Stimulated activated CD4-positive, alpha-beta T cell treated with anti-CD3 and anti-CD28 coated beads, Interleukin-1b, Interleukin-23, amount 100 ng/mL, for 1 hour (primary cell): Measurements from ENCODE around the gene CAD.
A peak's percentile ranks its signal among the peaks of the same experiment; 100 is the strongest.
"Not testable (repeated sequence)": the region's sequence is repeated elsewhere in the genome, so short reads cannot be mapped to it uniquely, and the experiment has no call there.

Experiments used
- DNase-seq, 2 donors: peaks; one replicate each; pipeline ENCODE4 v3.0.0-alpha.2; 2020; ENCODE audit warnings: low read depth in 2 of 2

Gene CAD

DNA sequence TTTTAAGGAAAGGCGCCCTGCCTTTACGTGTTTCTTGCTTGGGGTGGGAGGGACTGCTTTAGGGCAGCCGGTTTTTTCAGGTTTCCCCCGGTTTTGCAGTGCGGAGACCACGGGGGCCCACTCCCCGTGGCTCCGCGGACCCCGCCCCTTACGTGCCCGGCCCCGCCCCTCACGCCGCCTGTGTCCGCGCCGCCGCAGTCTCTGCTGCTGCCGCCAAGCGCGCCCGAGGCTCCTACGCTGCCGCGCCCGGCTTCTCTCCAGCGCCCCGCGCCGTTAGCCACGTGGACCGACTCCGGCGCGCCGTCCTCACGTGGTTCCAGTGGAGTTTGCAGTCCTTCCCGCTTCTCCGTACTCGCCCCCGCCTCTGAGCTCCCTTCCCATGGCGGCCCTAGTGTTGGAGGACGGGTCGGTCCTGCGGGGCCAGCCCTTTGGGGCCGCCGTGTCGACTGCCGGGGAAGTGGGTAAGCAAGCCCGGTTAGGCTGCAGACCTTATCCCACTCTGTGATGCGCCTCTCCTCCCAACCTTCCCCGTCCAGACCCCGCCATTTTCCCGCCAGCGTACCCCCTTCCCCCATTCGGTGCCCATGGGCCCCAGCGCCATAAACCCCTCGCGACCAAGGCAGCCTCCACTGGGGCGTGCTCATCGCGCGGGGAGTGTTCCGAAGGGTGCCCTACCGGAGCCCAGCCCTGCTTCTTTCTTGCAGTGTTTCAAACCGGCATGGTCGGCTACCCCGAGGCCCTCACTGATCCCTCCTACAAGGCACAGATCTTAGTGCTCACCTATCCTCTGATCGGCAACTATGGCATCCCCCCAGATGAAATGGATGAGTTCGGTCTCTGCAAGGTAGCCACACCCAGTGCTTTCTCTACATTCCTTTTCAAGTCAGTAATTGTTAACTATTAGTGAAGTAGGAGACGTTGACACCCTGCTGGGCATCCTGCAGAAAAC lies at the start of gene CAD:
Gene CAD, plus strand, starts transcription at position 197 of the 949 bp plus-strand sequence. Its CDS starts 183 bp downstream, at position 380.
- DNase-seq = peak; percentile 56 to 87

DNA sequence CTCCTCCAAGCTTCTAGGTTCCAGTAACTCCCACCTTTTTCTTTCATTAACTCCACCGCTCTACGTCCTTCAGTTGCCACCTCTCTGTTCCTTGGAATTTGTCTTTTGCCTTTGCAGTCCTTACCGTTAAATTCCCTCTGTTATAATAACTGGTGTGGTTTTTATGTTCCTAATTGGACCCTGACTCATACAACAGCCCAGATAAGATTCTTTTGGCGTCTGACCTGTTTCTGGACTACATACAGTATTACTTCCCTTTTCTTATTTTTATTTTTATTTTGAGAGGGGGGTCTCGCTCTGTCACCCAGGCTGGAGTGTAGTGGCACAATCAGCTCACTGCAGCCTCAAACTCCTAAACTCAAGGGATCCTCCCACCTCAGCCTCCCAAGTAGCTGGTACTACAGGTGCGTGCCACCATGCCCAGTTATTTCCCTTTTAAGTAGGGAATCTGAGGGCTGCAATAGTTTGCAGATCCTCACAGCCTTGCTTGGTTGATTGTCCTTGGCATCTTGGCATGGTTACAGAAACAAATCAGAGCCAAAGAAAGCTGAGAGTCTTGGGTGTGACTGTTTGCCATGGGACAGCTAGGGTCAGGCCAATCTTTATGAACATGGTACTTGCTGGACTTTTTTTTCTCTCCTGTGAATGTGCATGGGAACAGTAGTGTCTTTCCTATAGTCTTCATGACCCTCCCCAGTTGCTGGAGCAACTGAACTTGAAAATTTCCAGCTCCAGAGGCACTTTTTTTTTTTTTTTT lies 46.4 kb upstream of the CAD start:
- DNase-seq = no peak

DNA sequence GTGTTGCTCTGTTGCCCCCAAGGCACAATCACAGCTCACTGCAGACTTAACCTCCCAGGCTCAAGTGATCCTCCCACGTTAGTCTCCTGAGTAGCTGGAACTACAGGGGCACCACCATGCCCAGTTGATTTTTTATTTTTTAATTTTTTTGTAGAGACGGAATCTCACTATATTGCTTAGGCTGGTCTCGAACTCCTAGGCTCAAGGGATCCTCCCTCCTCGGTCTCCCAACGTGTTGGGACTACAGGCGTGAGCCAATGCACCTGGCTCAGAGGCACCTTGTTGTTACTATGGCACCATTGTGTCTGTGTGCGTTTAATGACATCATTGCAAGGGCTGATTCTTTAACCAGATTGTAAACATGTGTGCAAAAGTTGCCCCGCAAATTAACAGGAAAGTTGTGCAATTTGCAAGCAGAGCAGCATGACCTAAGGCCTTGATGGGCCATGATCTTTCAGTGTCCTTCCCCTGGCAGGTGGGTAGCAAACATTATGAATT lies 45.8 kb upstream of the CAD start:
- no peak for DNase-seq

DNA sequence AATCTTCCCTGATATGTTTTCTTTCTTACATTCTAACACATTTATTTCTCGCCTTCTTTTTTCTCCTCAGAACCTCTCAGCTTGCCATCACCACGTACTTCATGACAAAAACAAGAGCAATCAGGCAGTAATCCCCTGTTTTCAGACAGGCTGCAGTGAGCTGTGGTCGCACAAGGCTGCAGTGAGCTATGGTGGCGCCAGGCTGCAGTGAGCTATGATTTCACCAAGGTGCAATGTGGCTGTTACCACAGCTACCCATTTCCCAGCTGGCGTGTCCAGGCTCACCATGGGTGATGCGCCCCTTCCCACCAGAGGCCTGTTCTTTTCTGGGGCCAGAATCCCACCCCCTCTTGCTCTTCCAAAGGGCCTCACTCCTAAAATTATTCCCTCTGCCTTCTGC lies 42.5 kb upstream of the CAD start:
- DNase-seq = no peak

DNA sequence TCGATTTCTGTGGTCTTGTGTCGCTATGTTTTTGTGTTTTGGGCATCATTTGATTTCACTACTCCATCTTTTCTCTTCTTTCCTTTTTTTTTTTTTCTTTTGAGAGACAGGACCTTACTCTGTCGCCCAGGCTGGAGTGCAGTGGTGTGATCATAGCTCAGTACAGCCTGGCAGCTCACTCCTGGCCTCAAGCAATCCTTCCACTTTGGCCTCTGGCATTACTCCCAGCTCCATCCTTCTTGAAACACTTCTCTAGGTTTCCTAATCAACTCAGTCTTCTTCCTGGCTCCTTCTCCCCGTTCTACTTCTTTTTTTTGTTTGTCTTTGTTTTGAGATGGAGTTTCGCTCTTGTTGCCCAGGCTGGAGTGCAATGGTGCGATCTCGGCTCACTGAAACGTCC lies 41.8 kb upstream of the CAD start:
- no peak for DNase-seq

DNA sequence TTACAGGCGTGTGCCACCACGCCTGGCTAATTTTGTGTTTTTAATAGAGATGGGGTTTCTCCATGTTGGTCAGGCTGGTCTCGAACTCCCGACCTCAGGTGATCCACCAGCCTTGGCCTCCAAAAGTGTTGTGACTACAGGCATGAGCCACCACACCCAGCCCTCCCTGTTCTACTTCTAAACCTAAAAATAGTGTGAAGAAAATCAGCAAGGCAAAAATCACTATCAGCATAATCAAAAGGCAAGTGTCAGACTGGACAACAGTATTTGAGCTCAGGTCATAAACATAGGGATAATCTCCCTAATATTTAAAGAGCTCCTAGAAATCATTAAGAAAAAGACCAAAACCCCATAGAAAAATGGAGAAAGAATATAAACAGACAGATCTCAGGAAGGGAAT lies 41.4 kb upstream of the CAD start:
- DNase-seq = not testable (repeated sequence)

DNA sequence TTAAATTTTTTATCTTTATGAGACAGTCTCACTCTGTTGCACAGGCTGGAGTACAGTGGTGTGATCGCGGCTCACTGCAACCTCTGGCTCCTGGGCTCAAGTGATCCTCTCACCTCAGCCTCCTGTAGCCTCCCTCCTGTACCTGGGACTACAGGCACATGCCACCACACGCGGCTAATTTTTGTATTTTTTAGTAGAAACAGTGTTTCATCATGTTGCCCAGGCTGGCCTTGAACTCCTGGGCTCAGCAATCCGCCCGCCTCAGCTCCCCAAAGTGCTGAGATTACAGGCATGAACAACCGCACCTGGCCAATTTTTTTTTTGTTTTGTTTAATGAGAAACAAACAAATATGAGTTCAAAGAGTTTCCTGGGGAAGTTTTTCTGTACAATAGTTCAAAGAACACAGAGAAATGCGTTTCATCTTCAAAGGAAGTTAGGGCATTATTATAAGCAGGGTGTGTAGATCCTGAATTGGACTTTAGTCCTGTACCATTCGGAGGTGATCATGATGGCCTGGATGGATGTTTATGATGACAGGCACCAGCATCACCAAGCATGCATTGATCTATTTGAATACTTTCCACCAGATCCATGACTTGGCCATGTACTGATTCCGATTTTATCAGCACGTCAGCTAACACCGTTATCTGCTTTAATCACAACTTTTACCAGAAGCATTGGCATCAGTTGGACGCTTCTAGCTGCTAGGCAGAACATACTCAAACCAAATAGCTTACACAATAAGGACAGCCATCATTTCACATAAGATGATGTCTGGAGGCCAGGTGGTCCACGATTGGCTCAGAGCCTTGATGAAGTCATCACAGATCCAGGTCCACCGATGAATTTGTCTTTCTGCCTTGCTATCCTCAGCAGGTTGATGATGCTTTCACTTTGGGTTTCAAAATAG lies 39.5 kb upstream of the CAD start:
- DNase-seq = no peak

DNA sequence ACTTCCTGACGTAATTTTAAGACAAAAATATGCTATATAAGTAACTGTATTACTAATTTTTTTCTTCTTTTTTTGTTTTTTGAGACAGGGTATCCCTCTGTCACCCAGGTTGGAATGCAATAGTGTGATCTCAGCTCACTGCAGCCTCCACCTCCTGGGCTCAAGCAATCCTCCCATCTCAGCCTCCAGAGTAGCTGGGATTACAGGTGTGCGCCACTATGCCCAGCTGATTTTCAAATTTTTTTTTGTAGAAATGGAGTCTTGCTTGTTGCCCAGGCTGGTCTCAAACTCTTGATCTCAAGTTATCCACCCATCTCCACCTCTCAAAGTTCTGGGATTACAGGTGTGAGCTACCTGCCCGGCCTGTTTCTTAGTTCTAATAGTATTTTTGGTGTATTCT lies 38.7 kb upstream of the CAD start:
- DNase-seq = no peak

DNA sequence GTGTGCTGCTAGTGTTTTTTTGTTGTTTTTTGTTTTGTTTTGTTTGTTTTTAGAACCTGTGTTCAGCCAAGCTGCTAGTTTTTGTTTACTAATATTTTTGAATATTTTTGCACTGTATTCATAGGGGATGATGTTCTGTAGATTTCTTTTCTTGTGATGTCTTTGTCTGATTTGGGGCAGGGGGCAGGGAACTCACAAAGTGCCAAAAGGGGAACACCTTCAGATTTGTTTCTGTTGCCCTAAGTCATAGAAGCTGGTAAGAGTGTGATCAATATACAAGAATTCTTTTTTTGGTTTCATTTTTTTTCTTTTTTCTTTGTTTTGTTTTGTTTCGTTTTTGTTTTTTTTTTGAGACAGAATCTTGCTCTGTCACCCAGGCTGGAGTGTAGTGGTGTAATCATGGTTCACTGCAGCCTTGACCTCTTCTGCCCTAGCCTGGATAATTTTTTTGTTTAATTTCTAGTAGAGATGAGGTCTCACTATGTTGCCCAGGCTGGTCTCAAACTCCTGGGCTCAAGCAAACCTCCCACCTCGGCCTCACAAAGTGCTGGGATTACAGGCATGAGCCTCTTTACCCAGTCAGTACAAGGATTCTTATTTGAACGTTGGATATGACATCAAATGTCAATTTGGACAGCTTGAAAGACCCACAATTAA lies 37.7 kb upstream of the CAD start:
- DNase-seq = no peak

DNA sequence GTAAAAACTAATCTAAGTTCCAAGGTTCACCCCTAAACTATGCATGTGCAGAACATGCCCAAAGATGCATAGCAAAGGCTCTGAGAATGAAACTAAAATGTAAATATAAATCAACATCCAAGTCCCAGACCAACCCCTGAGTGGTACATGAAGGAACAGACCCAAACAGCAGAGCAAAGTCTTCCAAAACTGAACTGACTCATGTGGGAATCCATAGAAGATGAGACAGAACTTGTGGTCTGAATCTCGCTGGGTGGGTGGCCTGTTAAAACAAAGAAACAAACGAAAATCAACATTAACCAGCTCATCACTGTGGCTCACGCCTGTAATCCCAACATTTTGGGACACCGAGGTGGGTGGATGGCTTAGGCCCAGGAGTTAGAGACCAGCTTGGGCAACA lies 34.8 kb upstream of the CAD start:
- DNase-seq = no peak

DNA sequence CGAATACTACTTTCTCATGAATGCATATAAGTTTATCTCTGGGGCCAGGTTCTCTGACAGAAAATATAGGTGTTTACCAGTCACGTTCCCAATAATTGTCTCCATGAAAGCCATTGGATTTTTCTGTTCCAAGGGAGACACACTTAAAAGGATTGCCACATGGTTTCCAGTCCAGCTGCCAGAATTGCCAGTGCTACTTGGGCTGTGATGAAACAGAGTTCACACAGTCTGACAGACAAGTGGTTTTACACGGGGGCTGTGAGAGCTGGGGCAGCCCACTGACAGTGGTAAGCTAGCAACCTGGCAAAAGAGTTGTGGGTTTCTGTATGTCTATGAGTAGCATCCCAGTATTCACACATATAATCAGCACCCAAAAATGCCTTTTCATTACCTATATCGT lies 33.1 kb upstream of the CAD start:
- no peak for DNase-seq

DNA sequence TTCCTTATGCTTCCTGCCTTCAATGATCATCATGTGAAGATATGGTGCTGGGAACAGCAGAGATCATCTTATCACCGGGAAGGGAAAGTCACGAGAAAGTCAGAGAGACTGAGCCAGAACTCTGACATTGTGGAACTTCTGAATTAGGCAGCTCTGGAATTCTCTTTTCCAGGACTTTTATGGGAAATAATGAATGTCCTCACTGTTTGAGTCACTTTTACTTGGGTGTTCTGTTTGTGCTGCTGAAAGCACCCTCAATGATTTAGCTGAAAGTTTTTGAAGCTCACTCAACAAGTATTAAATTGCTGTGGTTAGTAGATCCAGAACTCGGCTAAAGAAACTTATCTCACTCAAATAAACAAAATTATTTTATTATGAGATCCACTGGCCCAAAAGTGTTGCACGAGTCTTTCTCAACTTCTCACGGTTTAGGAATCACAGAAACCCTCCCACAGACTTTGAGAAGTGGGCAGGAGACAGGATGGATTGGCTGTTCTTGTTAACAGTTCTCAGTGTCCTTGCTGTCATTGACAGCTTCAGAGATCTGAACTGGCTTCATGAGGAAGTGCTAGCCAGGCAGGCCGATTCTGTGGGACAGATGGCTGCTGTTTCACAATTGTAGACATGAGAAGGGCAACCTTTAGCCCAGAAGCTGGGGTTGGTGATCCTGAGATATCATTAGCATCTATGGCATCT lies 31.7 kb upstream of the CAD start:
- no peak for DNase-seq

DNA sequence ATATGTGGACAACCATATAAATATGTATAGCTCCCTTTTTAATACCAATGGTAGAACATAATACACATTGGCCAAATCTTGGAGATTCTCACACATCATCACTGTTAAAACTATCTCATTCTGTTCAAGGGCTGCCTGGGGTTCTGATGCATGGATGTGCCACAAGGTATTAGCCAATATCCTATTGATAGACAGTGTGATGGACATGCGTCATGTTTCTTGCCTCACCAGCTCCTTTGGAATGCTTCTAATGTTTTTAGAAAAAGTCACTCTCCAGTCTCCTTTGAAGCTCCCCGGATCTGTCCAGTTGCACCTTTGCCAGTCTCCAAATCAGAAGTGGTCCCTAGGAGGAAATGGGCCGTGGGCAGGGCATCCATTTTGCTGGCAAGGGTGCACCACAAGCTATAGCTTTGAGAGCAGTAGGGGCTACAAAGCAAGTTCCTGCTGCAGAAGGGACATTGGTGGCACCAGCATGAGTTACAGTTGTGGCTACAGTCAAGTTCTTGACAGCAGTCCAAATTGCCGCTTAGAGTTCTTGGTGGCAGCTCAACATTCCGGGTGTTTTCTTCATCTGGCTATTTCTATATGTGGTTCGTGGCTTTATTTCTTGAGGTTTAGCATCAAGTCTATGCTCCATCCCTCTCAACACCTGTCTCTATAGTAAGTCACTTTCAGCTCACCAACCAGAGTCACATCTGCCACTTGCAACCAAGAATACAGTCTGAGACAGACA lies 30.4 kb upstream of the CAD start:
- DNase-seq = no peak

DNA sequence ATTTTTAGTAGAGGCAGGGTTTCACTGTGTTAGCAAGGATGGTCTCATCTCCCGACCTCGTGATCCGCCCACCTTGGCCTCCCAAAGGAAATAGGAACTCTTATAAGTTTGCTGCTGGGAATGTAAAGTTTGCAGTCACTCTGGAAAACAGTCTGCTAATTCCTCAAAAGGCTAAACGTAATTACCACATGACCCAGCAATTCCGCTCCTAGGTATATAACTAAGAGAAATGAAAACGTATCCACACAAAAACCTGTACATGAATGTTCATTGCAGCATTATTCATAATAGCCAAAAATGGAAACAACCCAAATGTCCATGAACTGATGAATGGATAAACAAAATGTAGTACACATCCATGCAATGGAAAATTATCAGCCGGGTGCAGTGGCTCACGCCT lies 27.2 kb upstream of the CAD start:
- no peak for DNase-seq

DNA sequence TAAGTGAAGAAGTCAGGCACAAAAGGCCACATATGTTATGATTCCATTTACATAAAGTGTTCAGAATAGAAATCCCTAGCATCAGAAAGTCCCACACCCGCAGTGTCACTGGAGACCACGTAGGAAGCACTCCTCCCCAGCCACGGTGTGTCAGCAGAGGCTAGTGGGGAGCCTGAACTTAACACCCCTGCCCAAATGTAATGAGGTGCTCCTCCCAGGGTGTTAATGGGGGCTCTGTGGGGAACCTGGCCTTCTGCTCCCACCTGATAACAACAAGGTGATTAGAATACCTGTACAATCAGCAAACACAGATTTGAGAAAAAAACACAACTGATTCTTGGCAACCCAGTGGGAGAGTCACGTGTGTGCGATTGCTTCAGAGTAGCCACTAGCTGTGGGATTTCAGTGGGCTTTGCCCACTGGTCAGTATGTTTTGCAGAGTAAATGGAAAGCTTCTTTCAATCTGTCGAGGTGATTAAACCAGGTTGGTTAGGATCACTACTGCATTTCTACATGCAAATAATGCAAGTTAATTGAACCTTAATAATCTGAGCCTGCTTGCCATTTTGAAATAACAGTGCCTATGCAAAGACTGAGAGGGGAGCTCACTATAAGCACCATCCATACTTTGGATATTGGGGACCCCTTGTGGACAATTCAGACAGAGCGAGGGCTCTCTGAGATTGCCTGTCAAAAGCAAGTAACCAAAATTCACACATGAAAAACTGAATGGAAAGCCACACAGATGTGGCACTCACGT lies 25.9 kb upstream of the CAD start:
- DNase-seq = no peak

DNA sequence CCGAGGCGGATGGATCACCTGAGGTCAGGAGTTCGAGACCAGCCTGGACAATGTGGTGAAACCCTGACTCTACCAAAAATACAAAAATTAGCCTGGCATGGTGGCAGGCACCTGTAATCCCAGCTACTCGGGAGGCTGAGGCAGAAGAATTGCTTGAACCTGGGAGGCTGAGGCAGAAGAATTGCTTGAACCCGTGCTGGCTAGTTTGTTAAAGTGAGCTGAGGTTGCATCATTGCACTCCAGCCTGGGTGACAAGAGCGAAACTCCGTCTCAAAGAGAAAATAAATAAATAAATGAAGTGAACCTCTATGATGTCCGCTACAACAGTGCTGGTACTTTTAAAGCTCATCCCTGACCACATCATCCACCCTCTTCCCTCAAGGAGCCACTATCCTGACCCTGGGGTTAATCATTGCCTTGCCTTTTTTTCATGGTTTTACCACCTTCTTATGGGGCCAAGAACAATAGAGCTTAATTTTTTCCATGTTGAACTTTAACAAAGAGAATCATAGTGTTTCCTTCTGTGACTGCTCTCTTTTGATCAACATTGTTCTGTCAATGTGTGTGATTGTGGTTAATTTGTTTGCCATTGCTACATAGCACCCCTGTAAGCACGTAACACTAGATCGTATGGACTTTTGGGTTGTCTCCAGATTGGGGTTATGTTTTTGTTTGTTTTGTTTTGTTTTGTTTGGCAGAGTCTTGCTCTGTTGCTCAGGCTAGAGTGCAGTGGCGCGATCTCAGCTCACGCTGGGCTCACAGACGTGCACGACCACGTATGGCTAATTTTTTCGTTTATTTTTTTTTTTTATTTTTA lies 22.4 kb upstream of the CAD start:
- no peak for DNase-seq

DNA sequence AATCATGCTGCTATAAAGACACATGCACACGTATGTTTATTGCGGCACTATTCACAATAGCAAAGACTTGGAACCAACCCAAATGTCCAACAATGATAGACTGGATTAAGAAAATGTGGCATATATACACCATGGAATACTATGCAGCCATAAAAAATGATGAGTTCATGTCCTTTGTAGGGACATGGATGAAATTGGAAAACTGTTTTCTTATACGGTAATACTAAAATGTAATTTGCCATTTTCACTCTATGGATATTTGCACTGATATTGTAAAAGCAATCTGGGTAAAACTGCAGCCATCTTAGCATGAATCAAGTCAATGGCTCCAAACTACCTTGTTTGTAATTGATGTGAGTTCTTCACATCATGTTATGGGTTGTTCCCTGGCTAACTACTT lies 21.4 kb upstream of the CAD start:
- DNase-seq = not testable (repeated sequence)

DNA sequence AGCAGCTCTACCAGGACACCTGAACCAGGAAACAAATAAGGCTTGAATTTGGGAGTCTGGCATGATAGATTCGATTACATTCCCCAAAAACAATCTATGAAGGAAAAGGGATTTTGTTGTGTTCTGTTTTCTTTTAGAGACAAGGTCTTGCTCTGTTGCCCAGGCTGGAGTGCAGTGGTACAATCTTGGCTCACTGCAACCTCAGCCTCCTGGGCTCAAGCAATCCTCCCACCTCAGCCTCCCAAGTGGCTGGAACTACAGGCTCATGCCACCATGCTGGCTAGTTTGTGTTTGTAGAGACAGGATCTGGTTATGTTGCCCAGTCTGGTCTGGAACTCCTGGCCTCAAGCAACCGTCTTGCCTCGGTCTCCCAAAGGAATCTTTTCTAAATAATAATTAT lies 19.1 kb upstream of the CAD start:
- not testable (repeated sequence) for DNase-seq
